SK-N-MC (cell line): ENCODE data around the gene MS4A4A.

ENCODE experiments used
- DNase-seq: peaks from one replicate; pipeline ENCODE4 v3.0.0-alpha.2; 2011; ENCODE audit warnings: low read depth, low spot score
- H3K27ac ChIP-seq: fragments of 200-600 bp; sonication (generic); 2 replicates; pipeline ENCODE4 v1.5.1; 2016; ENCODE audit warnings: mixed run types
- H3K36me3 ChIP-seq: fragments of 200-600 bp; sonication (generic); 2 replicates; pipeline ENCODE4 v1.6.1; 2017; ENCODE audit warnings: antibody characterized with exemption, low read length, mixed read lengths; ENCODE audit not compliant: insufficient read depth
- H3K4me3 ChIP-seq: fragments of 200-600 bp; sonication (generic); 2 replicates; pipeline ENCODE4 v1.5.1; 2016
- H3K9ac ChIP-seq: fragments of 200-600 bp; sonication (generic); 2 replicates; pipeline ENCODE4 v1.8.0; 2017; ENCODE audit warnings: mixed run types, mixed read lengths; ENCODE audit not compliant: insufficient read length
- H3K9me3 ChIP-seq: fragments of 200-600 bp; sonication (generic); 2 replicates; pipeline ENCODE4 v1.6.1; 2017; ENCODE audit warnings: low read depth, mild to moderate bottlenecking, antibody characterized with exemption, low read length, moderate library complexity, mixed read lengths
- EZH2 ChIP-seq: fragments of 200-600 bp; sonication (generic); IDR thresholded peaks from one replicate; pipeline ENCODE4 v1.6.1; 2017; ENCODE audit warnings: antibody characterized with exemption
- FOXP2 ChIP-seq: optimal IDR thresholded peaks from 2 replicates; pipeline ENCODE3; 2011; ENCODE audit warnings: mild to moderate bottlenecking, moderate library complexity; ENCODE audit not compliant: insufficient read depth; ENCODE audit errors: extremely low read length, control extremely low read depth
- POLR2AphosphoS5 ChIP-seq: IDR thresholded peaks from 2 replicates; pipeline ENCODE4 v1.6.1; 2012; ENCODE audit warnings: mild to moderate bottlenecking, low read depth, low read length, borderline replicate concordance

Gene MS4A4A

GRCh38 chr11:60339356-60339755 is 58.9 kb downstream of the MS4A4A start:
- H3K4me3 ChIP-seq = no peak overlapping the region
- H3K9me3 ChIP-seq = no peaks in the 10 kb centered on the region
- H3K36me3 ChIP-seq = no peaks in the 10 kb centered on the region
- DNase-seq = no peak
- H3K27ac ChIP-seq = no peak overlapping the region
- TF ChIP-seq FOXP2 (no peak), EZH2 (no peak), POLR2AphosphoS5 (no peak)
- no peak overlapping the region for H3K9ac ChIP-seq

- Histone ChIP-seq H3K4me3 (no peak overlapping the region), H3K27ac (no peak overlapping the region), H3K9me3 (no peaks in the 10 kb centered on the region), H3K9ac (no peak overlapping the region), H3K36me3 (no peaks in the 10 kb centered on the region)
- no peak for TF ChIP-seq POLR2AphosphoS5
- TF ChIP-seq EZH2 = no peak
- no peak for TF ChIP-seq FOXP2
- no peak for DNase-seq
These were observed 62.7 kb downstream of the MS4A4A start for GRCh38 chr11:60343094-60343704.

- no peak overlapping the region for H3K9ac ChIP-seq
- no peaks in the 10 kb centered on the region for H3K36me3 ChIP-seq
- no peak overlapping the region for H3K4me3 ChIP-seq
- no peak overlapping the region for H3K27ac ChIP-seq
- no peak for DNase-seq
- no peak for TF ChIP-seq FOXP2
- TF ChIP-seq POLR2AphosphoS5 = no peak
- no peak for TF ChIP-seq EZH2
- H3K9me3 ChIP-seq = no peaks in the 10 kb centered on the region
These were observed 63.7 kb downstream of the MS4A4A start for GRCh38 chr11:60344146-60344545.

- H3K4me3 ChIP-seq = no peak overlapping the region
- no peaks in the 10 kb centered on the region for H3K36me3 ChIP-seq
- DNase-seq = no peak
- H3K27ac ChIP-seq = no peak overlapping the region
- H3K9me3 ChIP-seq = no peaks in the 10 kb centered on the region
- TF ChIP-seq POLR2AphosphoS5 = no peak
- TF ChIP-seq FOXP2 = no peak
- no peak for TF ChIP-seq EZH2
- no peak overlapping the region for H3K9ac ChIP-seq
These were observed 65.0 kb downstream of the MS4A4A start for GRCh38 chr11:60345489-60345888.

GRCh38 chr11:60347084-60347797 is 66.8 kb downstream of the MS4A4A start:
- H3K4me3 ChIP-seq = no peak overlapping the region
- no peak overlapping the region for H3K27ac ChIP-seq
- no peaks in the 10 kb centered on the region for H3K36me3 ChIP-seq
- DNase-seq = no peak
- TF ChIP-seq EZH2 = no peak
- H3K9ac ChIP-seq = no peak overlapping the region
- H3K9me3 ChIP-seq = no peaks in the 10 kb centered on the region

GRCh38 chr11:60348116-60348515 is 67.7 kb downstream of the MS4A4A start:
- no peak for TF ChIP-seq EZH2
- TF ChIP-seq POLR2AphosphoS5 = no peak
- TF ChIP-seq FOXP2 = no peak
- no peak for DNase-seq
- no peak overlapping the region for H3K27ac ChIP-seq
- no peak overlapping the region for H3K9ac ChIP-seq
- H3K36me3 ChIP-seq = no peaks in the 10 kb centered on the region
- H3K9me3 ChIP-seq = no peaks in the 10 kb centered on the region
- H3K4me3 ChIP-seq = no peak overlapping the region

- Histone ChIP-seq H3K36me3 (no peaks in the 10 kb centered on the region), H3K27ac (no peak overlapping the region), H3K4me3 (no peak overlapping the region), H3K9ac (no peak overlapping the region), H3K9me3 (no peaks in the 10 kb centered on the region)
- no peak for DNase-seq
- TF ChIP-seq EZH2 = no peak
- TF ChIP-seq FOXP2 = no peak
- no peak for TF ChIP-seq POLR2AphosphoS5
These were observed 69.5 kb downstream of the MS4A4A start for GRCh38 chr11:60349990-60350389.

- TF ChIP-seq FOXP2 (no peak), EZH2 (no peak), POLR2AphosphoS5 (no peak)
- no peak overlapping the region for H3K9ac ChIP-seq
- H3K9me3 ChIP-seq = no peaks in the 10 kb centered on the region
- no peaks in the 10 kb centered on the region for H3K36me3 ChIP-seq
- no peak for DNase-seq
- no peak overlapping the region for H3K4me3 ChIP-seq
- no peak overlapping the region for H3K27ac ChIP-seq
These were observed 77.3 kb downstream of the MS4A4A start for GRCh38 chr11:60357771-60358170.
